Measurements from ENCODE around the gene TMED1.
A peak's percentile ranks its signal among the peaks of the same experiment; 100 is the strongest.

TMED1 gene

GRCh38 chr19:10809651-10810285 is 26.2 kb downstream of the TMED1 start:
- no peak for DNase-seq (ENCODE audit: low read depth)

GRCh38 chr19:10808937-10809649 is 26.9 kb downstream of the TMED1 start:
- DNase-seq (ENCODE audit: low read depth), result no peak

GRCh38 chr19:10805758-10806247 is 30.2 kb downstream of the TMED1 start:
- no peak for DNase-seq (ENCODE audit: low read depth)

- no peak for DNase-seq (ENCODE audit: low read depth)
These were observed 30.8 kb downstream of the TMED1 start for GRCh38 chr19:10805065-10805757.

- no peak for DNase-seq (ENCODE audit: low read depth)
These were observed 32.8 kb downstream of the TMED1 start for GRCh38 chr19:10803252-10803651.

GRCh38 chr19:10802479-10802878 is 33.5 kb downstream of the TMED1 start:
- DNase-seq (ENCODE audit: low read depth), result no peak

- no peak for DNase-seq (ENCODE audit: low read depth)
These were observed 35.5 kb downstream of the TMED1 start for GRCh38 chr19:10800488-10800887.

GRCh38 chr19:10797541-10798256 is 38.3 kb downstream of the TMED1 start:
- DNase-seq (ENCODE audit: low read depth), result peak; percentile 83

GRCh38 chr19:10797078-10797477 is 38.9 kb downstream of the TMED1 start:
- no peak for DNase-seq (ENCODE audit: low read depth)

GRCh38 chr19:10796653-10797052 is 39.4 kb downstream of the TMED1 start:
- DNase-seq (ENCODE audit: low read depth), result no peak

GRCh38 chr19:10789866-10790265 is 46.1 kb downstream of the TMED1 start:
- DNase-seq (ENCODE audit: low read depth), result no peak

GRCh38 chr19:10788146-10788545 is 47.9 kb downstream of the TMED1 start:
- DNase-seq (ENCODE audit: low read depth), result no peak

- no peak for DNase-seq (ENCODE audit: low read depth)
These were observed 51.8 kb downstream of the TMED1 start for GRCh38 chr19:10784257-10784656.

GRCh38 chr19:10782795-10783194 is 53.2 kb downstream of the TMED1 start:
- no peak for DNase-seq (ENCODE audit: low read depth)
